ENCODE data around the gene TEDC2. TPM values are rescaled to one million over a fixed set of nuclear protein-coding genes. Genes with fewer than 3 reads are reported as not detected.

TEDC2 gene
- total RNA-seq, 1 donor from 2014 or later, result 29.1 TPM

GRCh38 chr16:2483939-2484897 is 24.3 kb downstream of the TEDC2 start:
- no peak overlapping the region for H3K4me2 ChIP-seq
- no peak overlapping the region for H3K27ac ChIP-seq
- Mint-ChIP-seq H3K36me3 (no peaks in the 10 kb centered on the region), H3K27ac (no peak overlapping the region), H3K9me3 (no peaks in the 10 kb centered on the region), H3K27me3 (ENCODE audit: insufficient read depth, low read depth) (peaks cover 8% of the 10 kb centered on the region), H3K4me3 (no peak overlapping the region), H3K4me1 (peaks cover 29% of the 10 kb centered on the region)
- no peak overlapping the region for H2AFZ ChIP-seq (replicated peaks)
- H3K36me3 ChIP-seq, result no peaks in the 10 kb centered on the region
- H3F3A ChIP-seq (ENCODE audit: low read depth), result no peaks in the 10 kb centered on the region
- DNase-seq (ENCODE audit: low spot score), result no peak
- H3K4me3 ChIP-seq, result no peak overlapping the region
- no peak overlapping the region for H3K9ac ChIP-seq
- H3K27me3 ChIP-seq, result no peaks in the 10 kb centered on the region
- no peaks in the 10 kb centered on the region for H3K9me3 ChIP-seq (ENCODE audit: low read depth)
- H4K20me1 ChIP-seq (ENCODE audit: low read depth), result peaks cover 32% of the 10 kb centered on the region
- no peaks in the 10 kb centered on the region for H3K79me2 ChIP-seq (ENCODE audit: low read depth)
- no peak for TF ChIP-seq CTCF (IDR thresholded peaks at IDR 0.05)
- no peak for TF ChIP-seq EZH2phosphoT487 (IDR thresholded peaks at IDR 0.05)
- no peak for TF ChIP-seq EZH2 (IDR thresholded peaks at IDR 0.05)
- H3K4me1 ChIP-seq, result no peaks in the 10 kb centered on the region

- no peaks in the 10 kb centered on the region for H3K79me2 ChIP-seq (ENCODE audit: low read depth)
- H3K27me3 ChIP-seq, result no peaks in the 10 kb centered on the region
- H3K4me1 ChIP-seq, result no peaks in the 10 kb centered on the region
- Mint-ChIP-seq H3K9me3 (no peaks in the 10 kb centered on the region), H3K27me3 (ENCODE audit: insufficient read depth, low read depth) (peaks cover 8% of the 10 kb centered on the region), H3K36me3 (no peaks in the 10 kb centered on the region), H3K27ac (no peak overlapping the region), H3K4me1 (peaks cover 29% of the 10 kb centered on the region), H3K4me3 (no peak overlapping the region)
- no peak overlapping the region for H3K9ac ChIP-seq
- TF ChIP-seq EZH2 (IDR thresholded peaks at IDR 0.05) (no peak), EZH2phosphoT487 (IDR thresholded peaks at IDR 0.05) (no peak), CTCF (IDR thresholded peaks at IDR 0.05) (no peak)
- no peaks in the 10 kb centered on the region for H3K36me3 ChIP-seq
- H3K4me3 ChIP-seq, result no peak overlapping the region
- H3K4me2 ChIP-seq, result no peak overlapping the region
- H3F3A ChIP-seq (ENCODE audit: low read depth), result no peaks in the 10 kb centered on the region
- H2AFZ ChIP-seq (replicated peaks), result no peak overlapping the region
- no peaks in the 10 kb centered on the region for H3K9me3 ChIP-seq (ENCODE audit: low read depth)
- H4K20me1 ChIP-seq (ENCODE audit: low read depth), result peaks cover 28% of the 10 kb centered on the region
- no peak overlapping the region for H3K27ac ChIP-seq
- DNase-seq (ENCODE audit: low spot score), result no peak
Observed at GRCh38 chr16:2484898-2485508, 25.1 kb downstream of the TEDC2 start.

GRCh38 chr16:2485811-2486507 is 26.1 kb downstream of the TEDC2 start:
- no peak overlapping the region for H3K4me3 Mint-ChIP-seq
- no peak overlapping the region for H3K9ac ChIP-seq

More at GRCh38 chr16:2485811-2486507, 26.1 kb downstream of the TEDC2 start:
- Histone ChIP-seq H4K20me1 (ENCODE audit: low read depth) (peaks cover 21% of the 10 kb centered on the region), H2AFZ (replicated peaks) (no peak overlapping the region), H3K27ac (no peak overlapping the region), H3K36me3 (no peaks in the 10 kb centered on the region), H3K79me2 (ENCODE audit: low read depth) (no peaks in the 10 kb centered on the region), H3K4me2 (no peak overlapping the region), H3K27me3 (no peaks in the 10 kb centered on the region), H3K9me3 (ENCODE audit: low read depth) (no peaks in the 10 kb centered on the region), H3K4me3 (no peak overlapping the region), H3K4me1 (no peaks in the 10 kb centered on the region), H3F3A (ENCODE audit: low read depth) (no peaks in the 10 kb centered on the region)
- no peaks in the 10 kb centered on the region for H3K36me3 Mint-ChIP-seq
- no peak for DNase-seq (ENCODE audit: low spot score)
- H3K27ac Mint-ChIP-seq, result no peak overlapping the region
- no peaks in the 10 kb centered on the region for H3K9me3 Mint-ChIP-seq
- TF ChIP-seq CTCF (IDR thresholded peaks at IDR 0.05), result no peak
- no peak for TF ChIP-seq EZH2phosphoT487 (IDR thresholded peaks at IDR 0.05)
- TF ChIP-seq EZH2 (IDR thresholded peaks at IDR 0.05), result no peak
- H3K27me3 Mint-ChIP-seq (ENCODE audit: insufficient read depth, low read depth), result peaks cover 8% of the 10 kb centered on the region
- H3K4me1 Mint-ChIP-seq, result peaks cover 29% of the 10 kb centered on the region

Measured in neural progenitor cell (in vitro differentiated cells).